HepG2 (cell line): ENCODE results near the gene TMEM182. TPM values are rescaled to one million over a fixed set of nuclear protein-coding genes. Genes with fewer than 3 reads are reported as not detected.

Experiments used
- ARID2 ChIP-seq: sonication (generic); formaldehyde crosslinking; IDR thresholded peaks from 2 replicates; pipeline ENCODE4 v1.8.1; 2022; ENCODE audit warnings: mild to moderate bottlenecking, missing genetic modification reagents, borderline replicate concordance
- CHD4 ChIP-seq: fragments of 200-600 bp; sonication (generic); IDR thresholded peaks from 2 replicates; pipeline ENCODE4 v1.7.0; 2017; ENCODE audit warnings: mild to moderate bottlenecking, low read length, borderline replicate concordance
- EEA1 ChIP-seq: sonication (generic); formaldehyde crosslinking; IDR thresholded peaks from 2 replicates; pipeline ENCODE4 v1.5.1; 2020; ENCODE audit warnings: mild to moderate bottlenecking, missing genetic modification reagents, borderline replicate concordance
- GABPA ChIP-seq, 2 experiments: IDR thresholded peaks; 2 replicates each; pipeline ENCODE4 v1.6.1; 2011 to 2016; ENCODE audit warnings: low read depth in 2 of 2, low read length in 1 of 2, missing biosample characterization in 1 of 2, missing genetic modification characterization in 1 of 2
- HDAC1 ChIP-seq: sonication (generic); formaldehyde crosslinking; IDR thresholded peaks from 2 replicates; pipeline ENCODE4 v1.5.1; 2020; ENCODE audit warnings: mild to moderate bottlenecking, missing genetic modification reagents
- HOXD1 ChIP-seq: sonication (generic); formaldehyde crosslinking; IDR thresholded peaks from 2 replicates; pipeline ENCODE4 v1.5.0; 2020; ENCODE audit warnings: missing genetic modification reagents
- KLF11 ChIP-seq: IDR thresholded peaks from 2 replicates; pipeline ENCODE4 v1.6.1; 2016; ENCODE audit warnings: missing compliant biosample characterization
- KLF15 ChIP-seq: sonication (generic); formaldehyde crosslinking; IDR thresholded peaks from 2 replicates; pipeline ENCODE4 v1.8.1; 2023; ENCODE audit warnings: borderline replicate concordance, mild to moderate bottlenecking, inconsistent platforms, missing genetic modification reagents, mixed read lengths
- MIXL1 ChIP-seq: IDR thresholded peaks from 2 replicates; pipeline ENCODE4 v1.6.1; 2016
- NFE2L1 ChIP-seq: sonication (generic); formaldehyde crosslinking; IDR thresholded peaks from 2 replicates; pipeline ENCODE4 v1.4.0; 2020; ENCODE audit warnings: missing genetic modification reagents, mild to moderate bottlenecking, borderline replicate concordance
- NPAS2 ChIP-seq: sonication (generic); formaldehyde crosslinking; IDR thresholded peaks from 2 replicates; pipeline ENCODE4 v1.8.0; 2022; ENCODE audit warnings: mild to moderate bottlenecking, missing genetic modification reagents, borderline replicate concordance
- POGZ ChIP-seq: sonication (generic); formaldehyde crosslinking; IDR thresholded peaks from 2 replicates; pipeline ENCODE4 v1.4.0; 2020; ENCODE audit warnings: mild to moderate bottlenecking, missing genetic modification reagents
- SPEN ChIP-seq: sonication (generic); formaldehyde crosslinking; IDR thresholded peaks from 2 replicates; pipeline ENCODE4 v1.5.1; 2020; ENCODE audit warnings: low read depth, mild to moderate bottlenecking, missing genetic modification reagents
- TCF12 ChIP-seq, 2 experiments: fragments of 450-650 bp in 1 of 2; sonication (generic) in 1 of 2; formaldehyde crosslinking in 1 of 2; IDR thresholded peaks; 2 replicates each; pipeline versions ENCODE4 v1.6.1 to v1.8.0; 2017 to 2022; ENCODE audit warnings: antibody characterized with exemption in 1 of 2, mild to moderate bottlenecking in 1 of 2, missing genetic modification reagents in 1 of 2, moderate library complexity in 1 of 2
- TEAD3 ChIP-seq: optimal IDR thresholded peaks from 2 replicates; pipeline ENCODE3; 2016; ENCODE audit warnings: borderline replicate concordance
- XRCC5 ChIP-seq: fragments of 200-400 bp; formaldehyde crosslinking; optimal IDR thresholded peaks from 2 replicates; pipeline ENCODE3; 2017; ENCODE audit warnings: mild to moderate bottlenecking, low read length
- ZBTB7A ChIP-seq: sonication (generic); formaldehyde crosslinking; IDR thresholded peaks from 2 replicates; pipeline ENCODE4 v1.8.0; 2022; ENCODE audit warnings: mild to moderate bottlenecking, missing genetic modification reagents
- ZFP36L1 ChIP-seq: sonication (generic); formaldehyde crosslinking; IDR thresholded peaks from 2 replicates; pipeline ENCODE4 v1.8.0; 2022; ENCODE audit warnings: mild to moderate bottlenecking, missing genetic modification reagents, moderate library complexity
- ZFP82 ChIP-seq: sonication (generic); formaldehyde crosslinking; IDR thresholded peaks from 2 replicates; pipeline ENCODE4 v1.5.1; 2020; ENCODE audit warnings: mild to moderate bottlenecking, missing genetic modification reagents, borderline replicate concordance
- ZNF367 ChIP-seq: sonication (generic); formaldehyde crosslinking; IDR thresholded peaks from 2 replicates; pipeline ENCODE4 v1.4.0; 2020; ENCODE audit warnings: missing genetic modification reagents, borderline replicate concordance
- ZNF567 ChIP-seq: sonication (generic); formaldehyde crosslinking; IDR thresholded peaks from 2 replicates; pipeline ENCODE4 v1.8.1; 2023; ENCODE audit warnings: mild to moderate bottlenecking, missing genetic modification reagents, borderline replicate concordance
- ZNF572 ChIP-seq: sonication (generic); formaldehyde crosslinking; IDR thresholded peaks from 2 replicates; pipeline ENCODE4 v1.5.1; 2020; ENCODE audit warnings: mild to moderate bottlenecking, missing genetic modification reagents
- ZSCAN9 ChIP-seq: IDR thresholded peaks from 2 replicates; pipeline ENCODE4 v1.6.1; 2016; ENCODE audit warnings: borderline replicate concordance
- polyA plus RNA-seq, 8 experiments: library from polyadenylated mRNA; depleted of rRNA in 3 of 8; stranded (reverse) in 7 of 8; unstranded in 1 of 8; fragments of >200 nt; fragmentation: Illumina TruSeq in 4 of 8; extraction: Trizol in 4 of 8; gene quantifications; 2 replicates each; pipeline versions ENCODE4 v1.2.1 to v1.2.3, GENCODE V29; 2011 to 2016; ENCODE audit warnings: low read depth in 4 of 8, missing spikeins in 1 of 8, mixed read lengths in 1 of 8; ENCODE audit not compliant: insufficient read depth in 1 of 8
- total RNA-seq, 5 experiments: library from RNA; depleted of rRNA; stranded (reverse); fragments of >200 nt; fragmentation: Illumina TruSeq; extraction: Trizol; gene quantifications; 2 replicates each; pipeline ENCODE4 v1.2.3, GENCODE V29; 2016; ENCODE audit warnings: low read depth in 1 of 5
- TF ChIP-seq, protein P1 (sequence below): IDR thresholded peaks from 2 replicates; pipeline ENCODE4 v1.6.1; 2016; ENCODE audit warnings: low read depth
- TF ChIP-seq, protein P2 (sequence below), 2 experiments: sonication (generic) in 1 of 2; formaldehyde crosslinking in 1 of 2; IDR thresholded peaks; 2 replicates each; pipeline versions ENCODE4 v1.4.0 to v1.6.1; 2018 to 2020; ENCODE audit warnings: missing genetic modification reagents in 2 of 2, borderline replicate concordance in 1 of 2, low read depth in 1 of 2, mild to moderate bottlenecking in 1 of 2, missing biosample characterization in 1 of 2

Gene TMEM182
- total and polyA plus RNA-seq, 2 of the 13 experiments (the other 11 are each of a cell fraction or from before 2014, with no cell fraction given) = 8.7 to 8.9 TPM

GRCh38 chr2:102806250-102806837 lies 44.5 kb downstream of the TMEM182 start (continued):
- TF ChIP-seq, protein P1, sequence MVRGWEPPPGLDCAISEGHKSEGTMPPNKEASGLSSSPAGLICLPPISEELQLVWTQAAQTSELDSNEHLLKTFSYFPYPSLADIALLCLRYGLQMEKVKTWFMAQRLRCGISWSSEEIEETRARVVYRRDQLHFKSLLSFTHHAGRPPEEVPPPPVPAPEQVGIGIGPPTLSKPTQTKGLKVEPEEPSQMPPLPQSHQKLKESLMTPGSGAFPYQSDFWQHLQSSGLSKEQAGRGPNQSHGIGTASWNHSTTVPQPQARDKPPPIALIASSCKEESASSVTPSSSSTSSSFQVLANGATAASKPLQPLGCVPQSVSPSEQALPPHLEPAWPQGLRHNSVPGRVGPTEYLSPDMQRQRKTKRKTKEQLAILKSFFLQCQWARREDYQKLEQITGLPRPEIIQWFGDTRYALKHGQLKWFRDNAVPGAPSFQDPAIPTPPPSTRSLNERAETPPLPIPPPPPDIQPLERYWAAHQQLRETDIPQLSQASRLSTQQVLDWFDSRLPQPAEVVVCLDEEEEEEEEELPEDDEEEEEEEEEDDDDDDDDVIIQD (CRISPR knock-in tag) = no peak
- no peak for TF ChIP-seq ZNF567
- 0 out of 2 replicates have a peak, but pooled peaks have one; percentile 28 for TF ChIP-seq ZSCAN9 (CRISPR knock-in tag)
- no peak for TF ChIP-seq ZFP82
- TF ChIP-seq, protein P2, sequence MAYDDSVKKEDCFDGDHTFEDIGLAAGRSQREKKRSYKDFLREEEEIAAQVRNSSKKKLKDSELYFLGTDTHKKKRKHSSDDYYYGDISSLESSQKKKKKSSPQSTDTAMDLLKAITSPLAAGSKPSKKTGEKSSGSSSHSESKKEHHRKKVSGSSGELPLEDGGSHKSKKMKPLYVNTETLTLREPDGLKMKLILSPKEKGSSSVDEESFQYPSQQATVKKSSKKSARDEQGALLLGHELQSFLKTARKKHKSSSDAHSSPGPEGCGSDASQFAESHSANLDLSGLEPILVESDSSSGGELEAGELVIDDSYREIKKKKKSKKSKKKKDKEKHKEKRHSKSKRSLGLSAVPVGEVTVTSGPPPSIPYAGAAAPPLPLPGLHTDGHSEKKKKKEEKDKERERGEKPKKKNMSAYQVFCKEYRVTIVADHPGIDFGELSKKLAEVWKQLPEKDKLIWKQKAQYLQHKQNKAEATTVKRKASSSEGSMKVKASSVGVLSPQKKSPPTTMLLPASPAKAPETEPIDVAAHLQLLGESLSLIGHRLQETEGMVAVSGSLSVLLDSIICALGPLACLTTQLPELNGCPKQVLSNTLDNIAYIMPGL (CRISPR knock-in tag; IDR thresholded peaks at IDR 0.05; ENCODE audit: borderline replicate concordance in 1 of 2, low read depth in 1 of 2) = 0 out of 4 replicates have a peak, but pooled peaks of 1 of the 2 experiments have one; percentile 33
- no peak for TF ChIP-seq SPEN (CRISPR knock-in tag)
- 0 out of 2 replicates have a peak, but pooled peaks have one; percentile 36 for TF ChIP-seq MIXL1 (CRISPR knock-in tag)
- no peak for TF ChIP-seq HOXD1 (CRISPR knock-in tag)
- no peak for TF ChIP-seq TCF12 (IDR thresholded peaks at IDR 0.05)
- TF ChIP-seq TCF12 (CRISPR knock-in tag; IDR thresholded peaks at IDR 0.05) = no peak
- TF ChIP-seq GABPA (IDR thresholded peaks at IDR 0.05; ENCODE audit: low read depth, low read length) = no peak
- no peak for TF ChIP-seq GABPA (CRISPR knock-in tag; IDR thresholded peaks at IDR 0.05; ENCODE audit: low read depth)
- TF ChIP-seq ZBTB7A (CRISPR knock-in tag) = no peak
- TF ChIP-seq KLF15 (CRISPR knock-in tag) = no peak
- no peak for TF ChIP-seq ZNF367
- TF ChIP-seq ARID2 (CRISPR knock-in tag) = no peak
- TF ChIP-seq ZNF572 (CRISPR knock-in tag) = no peak
- TF ChIP-seq CHD4 = no peak
- TF ChIP-seq POGZ = 0 out of 2 replicates have a peak, but pooled peaks have one; percentile 16
- no peak for TF ChIP-seq EEA1 (CRISPR knock-in tag)
- TF ChIP-seq TEAD3 (CRISPR knock-in tag) = peak; percentile 45
- TF ChIP-seq KLF11 = 0 out of 2 replicates have a peak, but pooled peaks have one; percentile 37
- TF ChIP-seq ZFP36L1 (CRISPR knock-in tag) = no peak
- TF ChIP-seq XRCC5 = peak; percentile 62
- no peak for TF ChIP-seq HDAC1 (CRISPR knock-in tag)
- TF ChIP-seq NPAS2 = no peak
- TF ChIP-seq NFE2L1 = no peak
